ENCODE results near the gene NIPAL3.

- TF ChIP-seq POLR2A (IDR thresholded peaks at IDR 0.05; ENCODE audit: low read depth, low read length) (no peak), TAF1 (IDR thresholded peaks at IDR 0.05; ENCODE audit: low read depth, low read length) (no peak), SPI1 (IDR thresholded peaks at IDR 0.05; ENCODE audit: low read depth, low read length) (no peak), POLR2AphosphoS5 (IDR thresholded peaks at IDR 0.05; ENCODE audit: low read depth, low read length) (no peak), POU2F2 (IDR thresholded peaks at IDR 0.05; ENCODE audit: low read depth, low read length) (no peak)
These were observed 11.8 kb upstream of the NIPAL3 start for GRCh38 chr1:24403806-24404205.

All from GM12891 (cell line).